Testis (tissue), 5 donors: ENCODE data around the gene FNDC3A. TPM values are rescaled to one million over a fixed set of nuclear protein-coding genes. Genes with fewer than 3 reads are reported as not detected.
A peak's percentile ranks its signal among the peaks of the same experiment; 100 is the strongest.

ENCODE experiments used
- DNase-seq: peaks from one replicate; pipeline ENCODE4 v3.0.0-alpha.2; 2019
- H3K27ac ChIP-seq, 2 donors: fragments of 200-600 bp; sonication (generic); one replicate each; pipeline ENCODE4 v1.5.1; 2019
- H3K27me3 ChIP-seq: fragments of 200-600 bp; sonication (generic); one replicate; pipeline ENCODE4 v1.5.1; 2019
- H3K36me3 ChIP-seq: fragments of 200-600 bp; sonication (generic); one replicate; pipeline ENCODE4 v1.5.1; 2017; ENCODE audit warnings: low read depth; ENCODE audit errors: missing control alignments
- H3K4me1 ChIP-seq: fragments of 200-600 bp; sonication (generic); one replicate; pipeline ENCODE4 v1.5.1; 2019
- H3K4me3 ChIP-seq, 2 donors: fragments of 200-600 bp; sonication (generic); one replicate each; pipeline ENCODE4 v1.5.1; 2017 to 2019
- H3K9me3 ChIP-seq: fragments of 200-600 bp; sonication (generic); one replicate; pipeline ENCODE4 v1.5.1; 2017
- CTCF ChIP-seq, 3 experiments: fragments of 450-650 bp in 2 of 3; fragments of 200-600 bp in 1 of 3; sonication (generic) in 1 of 3; IDR thresholded peaks; one replicate each; pipeline ENCODE4 v1.5.1; 2016 to 2019; ENCODE audit warnings: antibody characterized with exemption in 3 of 3, mild to moderate bottlenecking in 2 of 3, moderate library complexity in 1 of 3
- POLR2A ChIP-seq: fragments of 450-650 bp; IDR thresholded peaks from one replicate; pipeline ENCODE4 v1.6.1; 2017; ENCODE audit warnings: antibody characterized with exemption, mild to moderate bottlenecking, moderate library complexity
- WGBS, 2 donors: methylation state at CpG; one replicate each; pipeline ENCODE4 v1.1.5; 2018; 5-methylcytosine and 5-hydroxymethylcytosine counted together
- intact Hi-C: fragments of 100-400 bp; cut with DNase I; formaldehyde crosslinking; loops from one replicate; pipeline ENCODE4 v1.15.1; 2023; ENCODE audit warnings: low total_unique reads
- long read RNA-seq, 2 donors: transcript quantifications; one replicate each; lab custom pipeline, GENCODE V29; 2026
- polyA plus RNA-seq: library from polyadenylated mRNA; stranded (reverse); fragments of 350-450 nt; fragmentation: Illumina TruSeq; extraction: RNeasy Lipid Tissue Mini Kit (QIAGEN cat#74804); gene quantifications from one replicate; pipeline ENCODE4 v1.2.3, GENCODE V29; 2014; ENCODE audit warnings: low read depth, low replicate concordance; ENCODE audit not compliant: insufficient read depth
- total RNA-seq, 2 donors: library from RNA; depleted of rRNA; stranded (reverse); fragments of >200 nt; gene quantifications; one replicate each; pipeline ENCODE4 v1.2.3, GENCODE V29; 2016

Gene FNDC3A
- 10 to 100 TPM; 75.0 to 77.3 TPM for total RNA-seq
- 52.5 TPM for polyA plus RNA-seq
- long read RNA-seq, donor 1, full-length matches to known transcripts = 7 of 25 reads
- long read RNA-seq, donor 1, partial matches to known transcripts = 18 of 25 reads
- long read RNA-seq, donor 1, other reads (novel, unspliced or antisense) = 0 of 25 reads
- long read RNA-seq, donor 2, full-length matches to known transcripts = 3 of 3 reads
- long read RNA-seq, donor 2, partial matches to known transcripts = 0 of 3 reads
- long read RNA-seq, donor 2, other reads (novel, unspliced or antisense) = 0 of 3 reads

GRCh38 chr13:48975856-48976575 lies at the start of gene FNDC3A:
Gene FNDC3A (plus strand): TSS chr13:48975912. CDS start chr13:49006191, 30,279 bp downstream.
- no peaks in the 10 kb centered on the region for H3K27me3 ChIP-seq
- peaks cover 13% of the 10 kb centered on the region for H3K4me1 ChIP-seq
- 1% methylated on average over 51 of the region's 86 CpGs; no CpG with 5 or more reads in 1 of the 2 donors for WGBS, 2 donors
- no peaks in the 10 kb centered on the region for H3K9me3 ChIP-seq
- intact Hi-C loops = no loop called here
- peak within 1 kb of the TSS; percentile 94 to 96 for H3K27ac ChIP-seq
- DNase-seq = peak; percentile 93
- H3K36me3 ChIP-seq = no peaks in the 10 kb centered on the region
- peak within 1 kb of the TSS; percentile 89 to 93 for H3K4me3 ChIP-seq
- no peak for TF ChIP-seq POLR2A
- TF ChIP-seq CTCF (IDR thresholded peaks at IDR 0.05) = no peak

GRCh38 chr13:48928757-48929430 lies 46.8 kb upstream of the FNDC3A start:
- Histone ChIP-seq H3K4me3 (no peak overlapping the region), H3K27me3 (no peaks in the 10 kb centered on the region), H3K4me1 (no peaks in the 10 kb centered on the region), H3K9me3 (no peaks in the 10 kb centered on the region), H3K36me3 (no peaks in the 10 kb centered on the region), H3K27ac (no peak overlapping the region)
- intact Hi-C loops = no loop called here
- TF ChIP-seq CTCF (IDR thresholded peaks at IDR 0.05) = no peak
- 75 to 85% methylated on average over 5 of the region's 5 CpGs for WGBS, 2 donors
- DNase-seq = no peak

DNA sequence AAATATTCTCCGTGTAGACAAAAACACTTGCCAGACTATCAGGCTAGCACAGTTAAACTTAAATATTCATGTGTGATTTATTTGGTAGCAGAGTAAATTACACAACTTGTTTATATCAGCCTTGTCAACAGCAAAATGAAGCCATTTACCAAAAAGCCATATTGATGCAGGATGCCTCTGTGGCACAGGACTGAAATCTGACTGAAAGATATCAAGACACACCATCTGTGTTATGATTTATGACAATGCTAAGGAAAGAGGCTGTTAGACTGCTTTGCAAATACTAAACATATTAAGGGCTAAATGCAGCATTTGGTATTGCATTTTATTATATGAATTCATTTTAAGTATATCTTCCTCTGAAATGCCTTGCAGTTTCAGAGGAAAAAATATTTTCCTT lies 44.8 kb upstream of the FNDC3A start:
- no peaks in the 10 kb centered on the region for H3K36me3 ChIP-seq
- no peaks in the 10 kb centered on the region for H3K9me3 ChIP-seq
- TF ChIP-seq CTCF (IDR thresholded peaks at IDR 0.05) (no peak), POLR2A (no peak)
- intact Hi-C loops = no loop called here
- no peaks in the 10 kb centered on the region for H3K4me1 ChIP-seq
- H3K4me3 ChIP-seq = no peak overlapping the region
- DNase-seq = no peak
- no peaks in the 10 kb centered on the region for H3K27me3 ChIP-seq
- WGBS, 2 donors = 50 to 55% methylated on average over 1 of the region's 1 CpG
- H3K27ac ChIP-seq = no peak overlapping the region

- no peak overlapping the region for H3K4me3 ChIP-seq
- H3K36me3 ChIP-seq = no peaks in the 10 kb centered on the region
- no peaks in the 10 kb centered on the region for H3K9me3 ChIP-seq
- no peak for DNase-seq
- H3K27ac ChIP-seq = no peak overlapping the region
- H3K27me3 ChIP-seq = no peaks in the 10 kb centered on the region
- no peaks in the 10 kb centered on the region for H3K4me1 ChIP-seq
- intact Hi-C loops = no loop called here
- TF ChIP-seq POLR2A = no peak
- no peak for TF ChIP-seq CTCF (IDR thresholded peaks at IDR 0.05)
Measured at GRCh38 chr13:48938308-48938943, 37.3 kb upstream of the FNDC3A start.
